Brain microvascular endothelial cell (primary cell): Measurements from ENCODE around the gene TMEM132D.

Experiments used
- DNase-seq: peaks from one replicate; pipeline ENCODE4 v3.0.0-alpha.2; 2020
- H3K27ac ChIP-seq: fragments of 250-450 bp; sonication (Bioruptor Pico); 2 replicates; pipeline ENCODE4 v1.5.1; 2020; ENCODE audit warnings: mild to moderate bottlenecking, moderate library complexity
- H3K27me3 ChIP-seq: fragments of 250-450 bp; sonication (Bioruptor Pico); replicated peaks from 2 replicates; pipeline ENCODE4 v1.5.1; 2020; ENCODE audit warnings: mild to moderate bottlenecking
- H3K36me3 ChIP-seq: fragments of 250-450 bp; sonication (Bioruptor Pico); replicated peaks from 2 replicates; pipeline ENCODE4 v1.5.1; 2020; ENCODE audit warnings: mild to moderate bottlenecking
- H3K4me3 ChIP-seq: 2 replicates; pipeline ENCODE4 v1.5.1; 2011; ENCODE audit warnings: low read depth, mild to moderate bottlenecking, control low read depth, low read length, moderate library complexity
- in situ Hi-C: cut with HindIII; loops from 2 replicates; pipeline ENCODE4 v1.10.0; 2017; ENCODE audit warnings: low sequenced_read_pairs, low pct_ligation_motif_present
- TF ChIP-seq, protein P1 (sequence below): IDR thresholded peaks from 2 replicates; pipeline ENCODE4 v1.5.1; 2011; ENCODE audit warnings: low read depth, mild to moderate bottlenecking, moderate library complexity, low read length, control low read depth, inconsistent platforms; ENCODE audit errors: missing control alignments

TMEM132D gene

DNA sequence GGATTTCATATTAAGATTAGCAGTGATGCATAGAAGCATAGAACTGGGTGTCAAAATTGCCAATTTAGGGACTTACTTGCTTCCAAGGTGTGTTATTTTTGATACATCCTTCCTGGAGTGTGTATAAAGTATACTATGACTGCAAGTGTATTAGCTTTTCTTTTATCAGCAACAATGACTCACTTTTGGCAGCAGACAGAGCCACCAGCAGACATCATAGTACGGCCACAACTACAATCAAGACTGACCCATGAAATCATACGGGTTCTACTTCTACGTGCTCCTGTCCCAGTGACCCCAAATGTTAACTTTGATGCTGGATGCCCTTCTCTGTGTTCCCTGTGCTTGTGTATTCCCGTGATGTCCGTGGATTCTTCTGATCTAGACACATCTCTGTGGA, 443.9 kb downstream of the TMEM132D start:
- no peaks in the 10 kb centered on the region for H3K27me3 ChIP-seq
- TF ChIP-seq, protein P1, sequence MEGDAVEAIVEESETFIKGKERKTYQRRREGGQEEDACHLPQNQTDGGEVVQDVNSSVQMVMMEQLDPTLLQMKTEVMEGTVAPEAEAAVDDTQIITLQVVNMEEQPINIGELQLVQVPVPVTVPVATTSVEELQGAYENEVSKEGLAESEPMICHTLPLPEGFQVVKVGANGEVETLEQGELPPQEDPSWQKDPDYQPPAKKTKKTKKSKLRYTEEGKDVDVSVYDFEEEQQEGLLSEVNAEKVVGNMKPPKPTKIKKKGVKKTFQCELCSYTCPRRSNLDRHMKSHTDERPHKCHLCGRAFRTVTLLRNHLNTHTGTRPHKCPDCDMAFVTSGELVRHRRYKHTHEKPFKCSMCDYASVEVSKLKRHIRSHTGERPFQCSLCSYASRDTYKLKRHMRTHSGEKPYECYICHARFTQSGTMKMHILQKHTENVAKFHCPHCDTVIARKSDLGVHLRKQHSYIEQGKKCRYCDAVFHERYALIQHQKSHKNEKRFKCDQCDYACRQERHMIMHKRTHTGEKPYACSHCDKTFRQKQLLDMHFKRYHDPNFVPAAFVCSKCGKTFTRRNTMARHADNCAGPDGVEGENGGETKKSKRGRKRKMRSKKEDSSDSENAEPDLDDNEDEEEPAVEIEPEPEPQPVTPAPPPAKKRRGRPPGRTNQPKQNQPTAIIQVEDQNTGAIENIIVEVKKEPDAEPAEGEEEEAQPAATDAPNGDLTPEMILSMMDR = no peak
- in situ Hi-C loops = no loop called here

DNA sequence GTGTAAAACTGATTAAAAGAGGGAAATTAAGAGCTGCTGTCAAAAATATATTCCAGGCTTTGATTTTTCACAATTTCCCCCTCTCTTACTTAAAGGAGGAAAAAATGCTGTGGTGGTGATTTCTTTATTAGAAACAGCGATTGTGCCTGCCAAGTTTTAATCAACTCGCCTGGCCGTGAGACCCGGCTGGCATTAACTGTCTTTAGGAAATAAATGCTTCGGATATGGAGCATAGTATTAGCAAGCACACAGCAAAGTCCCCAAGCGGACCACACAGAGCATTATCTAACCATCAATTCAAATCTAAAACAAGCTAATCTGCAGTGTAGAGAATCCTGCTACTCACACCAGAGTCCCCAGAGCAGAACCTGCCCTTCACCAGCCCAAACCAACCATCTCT, 457.1 kb downstream of the TMEM132D start:
- TF ChIP-seq, protein P1 = no peak
- in situ Hi-C loops = no loop called here
- Histone ChIP-seq H3K4me3 (no peak overlapping the region), H3K36me3 (no peaks in the 10 kb centered on the region), H3K27ac (no peak overlapping the region), H3K27me3 (no peaks in the 10 kb centered on the region)
- no peak for DNase-seq

More for the DNA sequence above, 443.9 kb downstream of the TMEM132D start:
- Histone ChIP-seq H3K36me3 (no peaks in the 10 kb centered on the region), H3K4me3 (no peak overlapping the region), H3K27ac (no peak overlapping the region)
- peak; percentile 71 for DNase-seq

DNA sequence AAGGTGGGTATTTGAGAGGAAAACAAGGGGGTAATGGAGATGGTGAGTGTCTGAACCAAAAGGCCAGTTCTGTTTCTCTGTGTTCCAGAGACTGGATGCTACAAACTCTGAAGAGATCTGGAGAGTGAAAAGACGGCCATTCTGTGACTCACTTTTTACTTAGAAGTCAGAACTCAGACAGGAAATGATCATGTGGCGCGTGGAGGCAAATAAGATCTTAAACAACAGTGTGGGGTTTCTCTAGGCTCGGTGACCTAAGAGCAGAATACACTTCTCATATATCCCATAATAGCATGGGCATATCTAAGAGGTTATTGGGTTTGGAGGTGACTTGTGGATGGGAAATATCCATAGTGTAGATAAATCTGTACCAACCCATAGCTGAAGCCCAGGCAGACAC, 463.5 kb downstream of the TMEM132D start:
- in situ Hi-C loops = no loop called here
- TF ChIP-seq, protein P1 = no peak
- Histone ChIP-seq H3K4me3 (no peak overlapping the region), H3K27ac (no peak overlapping the region), H3K27me3 (no peaks in the 10 kb centered on the region), H3K36me3 (no peaks in the 10 kb centered on the region)
- peak; percentile 56 for DNase-seq

DNA sequence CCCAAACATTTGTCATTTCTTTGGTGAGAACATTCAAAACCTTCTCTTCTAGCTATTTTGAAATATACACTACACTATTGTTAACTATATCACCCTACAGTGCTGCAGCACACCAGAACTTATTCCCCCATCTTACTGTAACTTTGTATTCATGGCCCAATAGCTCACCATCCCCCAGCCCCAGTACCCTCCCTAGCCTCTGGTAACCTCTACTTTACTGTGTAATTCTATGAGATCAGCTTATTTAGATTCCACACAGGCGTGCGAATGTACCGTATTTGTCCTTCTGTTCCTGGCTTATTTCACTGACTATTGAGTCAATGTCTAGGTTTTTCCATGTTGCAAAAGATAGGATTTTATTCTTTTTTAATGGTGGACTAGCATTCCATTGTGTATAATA, 469.0 kb downstream of the TMEM132D start:
- in situ Hi-C loops = no loop called here
- Histone ChIP-seq H3K4me3 (no peak overlapping the region), H3K27me3 (no peaks in the 10 kb centered on the region), H3K36me3 (no peaks in the 10 kb centered on the region), H3K27ac (no peak overlapping the region)
- TF ChIP-seq, protein P1 = no peak
- no peak for DNase-seq

DNA sequence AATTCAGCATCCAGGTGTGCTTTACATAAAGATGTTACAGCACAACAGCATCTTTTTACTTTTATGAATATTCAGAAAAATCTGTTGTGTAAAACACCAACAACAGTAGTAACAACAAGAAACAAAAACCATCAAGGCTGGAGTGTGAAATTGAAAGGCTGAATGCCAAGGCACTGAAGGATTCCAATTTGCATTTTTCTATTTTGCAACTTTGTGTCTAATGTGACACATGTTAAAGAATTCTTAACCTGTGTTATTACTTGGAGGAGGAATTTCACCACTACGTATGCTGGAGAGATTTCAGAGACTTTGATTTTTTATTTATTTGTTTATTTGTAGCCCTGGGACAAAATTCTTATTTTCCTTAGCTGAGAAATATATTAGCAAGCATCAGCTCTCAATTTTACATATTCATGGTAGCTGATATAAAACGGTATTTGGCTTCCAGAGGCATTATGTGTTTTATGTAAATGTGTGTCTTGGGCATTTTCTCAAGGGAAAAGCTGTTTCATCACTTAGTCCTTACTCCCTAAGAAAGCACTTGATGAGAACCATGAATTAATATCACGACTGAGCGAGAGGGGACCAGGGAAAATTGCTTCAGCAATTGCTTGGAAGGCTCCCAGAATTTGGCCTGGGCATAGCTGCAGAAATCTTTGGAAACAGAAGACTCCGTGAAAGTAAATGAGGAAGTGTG, 475.4 kb downstream of the TMEM132D start:
- no peak for DNase-seq
- Histone ChIP-seq H3K4me3 (no peak overlapping the region), H3K36me3 (no peaks in the 10 kb centered on the region), H3K27me3 (no peaks in the 10 kb centered on the region), H3K27ac (no peak overlapping the region)
- TF ChIP-seq, protein P1 = no peak
- in situ Hi-C loops = no loop called here

DNA sequence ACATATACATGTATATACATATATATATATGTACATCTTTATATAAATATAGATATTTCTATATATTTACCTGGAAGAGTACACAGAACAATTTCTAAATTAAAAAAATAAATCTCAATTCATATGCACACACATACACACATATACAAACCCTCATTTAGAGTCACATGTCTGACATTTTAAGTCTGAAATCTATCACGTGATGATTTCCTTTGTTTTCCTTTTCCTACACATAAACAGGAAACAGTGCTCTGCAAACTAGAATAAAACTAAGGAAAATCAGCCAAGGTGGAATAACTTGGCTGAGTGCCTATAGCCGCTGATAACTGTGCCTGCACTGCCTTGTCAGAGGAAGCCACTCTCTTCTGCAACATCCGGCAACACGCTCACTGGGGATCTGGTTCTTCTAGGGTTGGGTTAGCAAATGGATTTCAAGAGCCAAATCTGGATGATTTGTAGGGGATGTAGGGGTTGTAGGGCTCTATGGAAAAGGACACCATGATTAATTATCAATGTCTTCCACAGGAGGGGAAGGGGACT, 480.7 kb downstream of the TMEM132D start:
- TF ChIP-seq, protein P1 = no peak
- no peak overlapping the region for H3K4me3 ChIP-seq
- no peaks in the 10 kb centered on the region for H3K36me3 ChIP-seq
- no peaks in the 10 kb centered on the region for H3K27me3 ChIP-seq
- no peak overlapping the region for H3K27ac ChIP-seq
- DNase-seq = no peak
- in situ Hi-C loops = no loop called here
